GM12878 (cell line): ENCODE results near the gene ZSWIM7. TPM values are rescaled to one million over a fixed set of nuclear protein-coding genes. Genes with fewer than 3 reads are reported as not detected.

ENCODE experiments used
- ATAC-seq: fragments of 200-7000 bp; cut with Tn5 transposase; 3 replicates; pipeline ENCODE4 v1.9.1; 2020; ENCODE audit warnings: mild to moderate bottlenecking, moderate library complexity
- BruUV-seq: library from RNA; stranded (reverse); fragments of 400-500 nt; replicated peaks from 2 replicates; lab custom pipeline; 2021; lab: Mats Ljungman, UMichigan
- CTCF ChIA-PET: fragments of 300-600 bp; sonication (Branson Sonifier 250); formaldehyde crosslinking; extraction: SDS; loops from one replicate; lab custom pipeline; 2021; ENCODE audit warnings: inconsistent platforms; lab: Yijun Ruan, JAX
- POLR2A ChIA-PET: fragments of 350-600 bp; formaldehyde crosslinking; extraction: SDS; loops from one replicate; lab custom pipeline; 2021; ENCODE audit warnings: inconsistent platforms; lab: Charles Lee
- RAD21 ChIA-PET: fragments of 300-600 bp; sonication (Branson Sonifier 250); formaldehyde crosslinking; loops from one replicate; lab custom pipeline; 2023; ENCODE audit warnings: antibody characterized with exemption; ENCODE audit not compliant: unreplicated experiment; lab: Charles Lee
- SMC1A ChIA-PET: fragments of 300-600 bp; sonication (Branson Sonifier 250); formaldehyde crosslinking; loops from one replicate; lab custom pipeline; 2023; ENCODE audit not compliant: unreplicated experiment, uncharacterized antibody; lab: Charles Lee
- DNase-seq: peaks from one replicate; pipeline ENCODE4 v3.0.0-alpha.2; 2011; ENCODE audit warnings: low read depth, low spot score
- FAIRE-seq: peaks from 3 replicates; lab custom pipeline; 2011; peaks lifted over from hg19 to GRCh38; lab: Jason Lieb, UNC
- H2AFZ ChIP-seq: 2 replicates; pipeline ENCODE4 v1.6.0; 2011; ENCODE audit warnings: low read depth, low read length, control low read depth; ENCODE audit not compliant: control insufficient read depth
- H3K27ac ChIP-seq: 2 replicates; pipeline ENCODE4 v1.5.1; 2011; ENCODE audit warnings: control low read depth; ENCODE audit not compliant: control insufficient read depth, insufficient read depth
- H3K27me3 ChIP-seq, 2 experiments: replicated peaks in 1 of 2; 2 replicates each; pipeline versions ENCODE4 v1.6.0 to v1.6.1; 2011; ENCODE audit warnings: low read length in 1 of 2; ENCODE audit not compliant: control insufficient read depth in 2 of 2, insufficient read depth in 2 of 2
- H3K36me3 ChIP-seq, 2 experiments: 2 replicates each; pipeline ENCODE4 v1.5.1; 2011; ENCODE audit warnings: low read length in 1 of 2; ENCODE audit not compliant: control insufficient read depth in 2 of 2, insufficient read depth in 2 of 2
- H3K4me1 ChIP-seq: 2 replicates; pipeline ENCODE4 v1.6.1; 2011; ENCODE audit warnings: mild to moderate bottlenecking, low read length, moderate library complexity, mixed read lengths; ENCODE audit not compliant: control insufficient read depth, insufficient read depth
- H3K4me2 ChIP-seq: 2 replicates; pipeline ENCODE4 v1.6.0; 2011; ENCODE audit warnings: control low read depth; ENCODE audit not compliant: control insufficient read depth, insufficient read depth
- H3K4me3 ChIP-seq: fragments of 200-600 bp; sonication (generic); 2 replicates; pipeline ENCODE4 v1.5.1; 2016
- H3K79me2 ChIP-seq: 2 replicates; pipeline ENCODE4 v1.6.0; 2011; ENCODE audit warnings: low read length; ENCODE audit not compliant: control insufficient read depth, insufficient read depth
- H3K9ac ChIP-seq: 2 replicates; pipeline ENCODE4 v1.8.0; 2011; ENCODE audit warnings: low read length, control low read depth, mixed read lengths; ENCODE audit not compliant: control insufficient read depth, insufficient read depth
- H3K9me3 ChIP-seq: replicated peaks from 3 replicates; pipeline ENCODE4 v1.5.1; 2011; ENCODE audit warnings: mild to moderate bottlenecking, low read length; ENCODE audit not compliant: control insufficient read depth, insufficient read depth
- H4K20me1 ChIP-seq: 2 replicates; pipeline ENCODE4 v1.6.0; 2011; ENCODE audit not compliant: control insufficient read depth, insufficient read depth
- CEBPZ ChIP-seq: fragments of 150-350 bp; IDR thresholded peaks from 2 replicates; pipeline ENCODE4 v1.6.1; 2016; ENCODE audit warnings: low read depth, low read length
- EZH2 ChIP-seq: IDR thresholded peaks from 2 replicates; pipeline ENCODE4 v1.6.1; 2012; ENCODE audit warnings: low read depth, mild to moderate bottlenecking, control low read depth, inconsistent platforms, low read length, borderline replicate concordance; ENCODE audit not compliant: control insufficient read depth
- IRF4 ChIP-seq: IDR thresholded peaks from 2 replicates; pipeline ENCODE4 v1.6.1; 2011; ENCODE audit warnings: low read depth, low read length
- JUNB ChIP-seq: IDR thresholded peaks from 2 replicates; pipeline ENCODE4 v1.6.1; 2016; ENCODE audit warnings: antibody characterized with exemption, mild to moderate bottlenecking
- TAF1 ChIP-seq: IDR thresholded peaks from 2 replicates; pipeline ENCODE4 v1.6.1; 2011; ENCODE audit warnings: mild to moderate bottlenecking, low read depth, low read length, borderline replicate concordance
- YBX1 ChIP-seq: fragments of 450-650 bp; IDR thresholded peaks from 2 replicates; pipeline ENCODE4 v1.6.1; 2016; ENCODE audit warnings: antibody characterized with exemption
- WGBS: methylation state at CpG from one replicate; pipeline ENCODE4 v1.1.6; 2016; ENCODE audit warnings: low lambda C conversion rate; ENCODE audit not compliant: insufficient replicate concordance, insufficient coverage; ENCODE audit errors: missing lambda C conversion rate; 5-methylcytosine and 5-hydroxymethylcytosine counted together
- in situ Hi-C: fragments of 300-500 bp; cut with MboI; formaldehyde crosslinking; loops from 9 replicates; pipeline ENCODE4 v1.14.3; 2018; ENCODE audit warnings: mixed read lengths
- intact Hi-C: fragments of 100-400 bp; cut with micrococcal nuclease; formaldehyde crosslinking; loops from one replicate; pipeline ENCODE4 v1.14.2; 2022; ENCODE audit not compliant: unreplicated experiment
- polyA plus RNA-seq, 11 experiments: library from polyadenylated mRNA; depleted of rRNA in 4 of 11; unstranded in 6 of 11; stranded (reverse) in 5 of 11; fragments of >200 nt; fragmentation: Nextera tagmentation in 4 of 11; fragmentation: Illumina TruSeq in 1 of 11; extraction: Ambion mirVana in 4 of 11; extraction: Trizol in 1 of 11; gene quantifications; 1 replicate in 1 of 11; 2 replicates in 10 of 11; pipeline versions ENCODE4 v1.2.1 to v1.2.3, GENCODE V29; 2011 to 2016; ENCODE audit warnings: inconsistent platforms in 2 of 11, missing spikeins in 2 of 11, low read depth in 1 of 11
- total RNA-seq, 4 experiments: library from RNA; depleted of rRNA in 3 of 4; stranded (reverse); fragments of >200 nt in 3 of 4; fragmentation: Illumina TruSeq in 1 of 4; extraction: Trizol in 1 of 4; gene quantifications; 2 replicates each; pipeline versions ENCODE4 v1.2.1 to v1.2.3, GENCODE V29; 2013 to 2021

The ZSWIM7 gene
- total and polyA plus RNA-seq, 10 of the 15 experiments (the other 5 are each of a cell fraction or from before 2014, with no cell fraction given): 7.0 to 26.6 (median 9.9) TPM

- peaks cover 6 to 16% of the 10 kb centered on the region in 2 experiments for H3K36me3 ChIP-seq
- BruUV-seq: no TSS peak
Observed at GRCh38 chr17:16025202-16025601, 25.7 kb upstream of the ZSWIM7 start.

More at GRCh38 chr17:16025202-16025601, 25.7 kb upstream of the ZSWIM7 start:
- Histone ChIP-seq H3K9me3 (no peaks in the 10 kb centered on the region), H3K9ac (no peak overlapping the region), H2AFZ (no peak overlapping the region), H4K20me1 (0 out of 2 replicates have a peak, but pooled peaks cover 2% of the 10 kb centered on the region), H3K4me1 (peaks cover 3% of the 10 kb centered on the region; the same call in 1 of the 2 replicates), H3K79me2 (no peaks in the 10 kb centered on the region), H3K27ac (no peak overlapping the region), H3K4me3 (no peak overlapping the region), H3K4me2 (no peak overlapping the region), H3K27me3 (no peaks in the 10 kb centered on the region)
- POLR2A ChIA-PET: no interaction called here
- in situ Hi-C loops (no loop called here), intact Hi-C loops (no loop called here)
- WGBS: 96% methylated on average over 1 of the region's 1 CpG
- TF ChIP-seq JUNB: no peak
- no peak for TF ChIP-seq CEBPZ
- no peak for TF ChIP-seq TAF1
- no peak for TF ChIP-seq YBX1
- TF ChIP-seq IRF4: no peak
- no peak for TF ChIP-seq EZH2
- no peak for ATAC-seq
- FAIRE-seq: no peak
- DNase-seq: no peak
- SMC1A ChIA-PET: interaction anchor here (0.7 to 1.4 kb wide), 3 partner anchors 18 to 104 kb away, joined by 3 to 5 read pairs (median 3); no protein-coding TSS in a partner anchor
- RAD21 ChIA-PET: no interaction called here
- CTCF ChIA-PET: no interaction called here
